Measurements from ENCODE around the gene CNFN. TPM values are rescaled to one million over a fixed set of nuclear protein-coding genes. Genes with fewer than 3 reads are reported as not detected.

The CNFN gene
- total RNA-seq, 2 donors from 2014 or later = not detected

DNA sequence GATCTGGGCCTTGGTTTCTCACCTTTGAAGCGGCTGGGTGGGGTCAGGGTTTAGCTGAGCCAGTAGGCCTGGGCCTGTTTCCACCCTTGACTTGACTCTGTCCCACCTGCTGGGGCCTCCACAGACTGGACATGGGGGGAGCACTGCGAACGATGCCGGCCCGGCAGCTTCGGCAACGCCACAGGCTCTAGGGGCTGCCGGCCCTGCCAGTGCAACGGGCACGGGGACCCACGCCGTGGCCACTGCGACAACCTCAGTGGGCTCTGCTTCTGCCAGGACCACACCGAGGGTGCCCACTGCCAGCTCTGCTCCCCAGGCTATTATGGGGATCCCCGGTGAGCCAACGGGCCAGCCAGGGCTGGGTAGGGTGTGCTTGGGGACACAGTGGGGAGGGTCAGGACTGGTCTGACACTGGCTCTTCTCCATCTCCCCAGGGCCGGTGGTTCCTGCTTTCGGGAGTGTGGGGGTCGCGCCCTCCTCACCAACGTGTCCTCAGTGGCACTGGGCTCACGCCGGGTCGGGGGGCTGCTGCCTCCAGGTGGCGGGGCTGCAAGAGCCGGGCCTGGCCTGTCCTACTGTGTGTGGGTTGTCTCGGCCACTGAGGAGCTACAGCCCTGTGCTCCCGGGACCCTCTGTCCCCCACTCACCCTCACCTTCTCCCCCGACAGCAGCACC lies 36.6 kb downstream of the CNFN start:
- 89 to 91% methylated on average over 10 to 26 of the region's 29 CpGs for WGBS, 2 donors
- H3K27me3 ChIP-seq = no peaks in the 10 kb centered on the region
- no peaks in the 10 kb centered on the region for H3K4me1 ChIP-seq
- DNase-seq = no peak
- intact Hi-C loops (cut with DNase I) = no loop called here
- ATAC-seq = no peak
- no peak overlapping the region for H3K4me3 ChIP-seq
- no peaks in the 10 kb centered on the region for H3K9me3 ChIP-seq
- no peaks in the 10 kb centered on the region for H3K36me3 ChIP-seq (replicated peaks in 1 of 2; ENCODE audit: insufficient read depth in 1 of 2, low read depth in 2 of 2)
- TF ChIP-seq, protein P1, sequence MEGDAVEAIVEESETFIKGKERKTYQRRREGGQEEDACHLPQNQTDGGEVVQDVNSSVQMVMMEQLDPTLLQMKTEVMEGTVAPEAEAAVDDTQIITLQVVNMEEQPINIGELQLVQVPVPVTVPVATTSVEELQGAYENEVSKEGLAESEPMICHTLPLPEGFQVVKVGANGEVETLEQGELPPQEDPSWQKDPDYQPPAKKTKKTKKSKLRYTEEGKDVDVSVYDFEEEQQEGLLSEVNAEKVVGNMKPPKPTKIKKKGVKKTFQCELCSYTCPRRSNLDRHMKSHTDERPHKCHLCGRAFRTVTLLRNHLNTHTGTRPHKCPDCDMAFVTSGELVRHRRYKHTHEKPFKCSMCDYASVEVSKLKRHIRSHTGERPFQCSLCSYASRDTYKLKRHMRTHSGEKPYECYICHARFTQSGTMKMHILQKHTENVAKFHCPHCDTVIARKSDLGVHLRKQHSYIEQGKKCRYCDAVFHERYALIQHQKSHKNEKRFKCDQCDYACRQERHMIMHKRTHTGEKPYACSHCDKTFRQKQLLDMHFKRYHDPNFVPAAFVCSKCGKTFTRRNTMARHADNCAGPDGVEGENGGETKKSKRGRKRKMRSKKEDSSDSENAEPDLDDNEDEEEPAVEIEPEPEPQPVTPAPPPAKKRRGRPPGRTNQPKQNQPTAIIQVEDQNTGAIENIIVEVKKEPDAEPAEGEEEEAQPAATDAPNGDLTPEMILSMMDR (IDR thresholded peaks at IDR 0.05) = no peak
- no peak overlapping the region for H3K27ac ChIP-seq

DNA sequence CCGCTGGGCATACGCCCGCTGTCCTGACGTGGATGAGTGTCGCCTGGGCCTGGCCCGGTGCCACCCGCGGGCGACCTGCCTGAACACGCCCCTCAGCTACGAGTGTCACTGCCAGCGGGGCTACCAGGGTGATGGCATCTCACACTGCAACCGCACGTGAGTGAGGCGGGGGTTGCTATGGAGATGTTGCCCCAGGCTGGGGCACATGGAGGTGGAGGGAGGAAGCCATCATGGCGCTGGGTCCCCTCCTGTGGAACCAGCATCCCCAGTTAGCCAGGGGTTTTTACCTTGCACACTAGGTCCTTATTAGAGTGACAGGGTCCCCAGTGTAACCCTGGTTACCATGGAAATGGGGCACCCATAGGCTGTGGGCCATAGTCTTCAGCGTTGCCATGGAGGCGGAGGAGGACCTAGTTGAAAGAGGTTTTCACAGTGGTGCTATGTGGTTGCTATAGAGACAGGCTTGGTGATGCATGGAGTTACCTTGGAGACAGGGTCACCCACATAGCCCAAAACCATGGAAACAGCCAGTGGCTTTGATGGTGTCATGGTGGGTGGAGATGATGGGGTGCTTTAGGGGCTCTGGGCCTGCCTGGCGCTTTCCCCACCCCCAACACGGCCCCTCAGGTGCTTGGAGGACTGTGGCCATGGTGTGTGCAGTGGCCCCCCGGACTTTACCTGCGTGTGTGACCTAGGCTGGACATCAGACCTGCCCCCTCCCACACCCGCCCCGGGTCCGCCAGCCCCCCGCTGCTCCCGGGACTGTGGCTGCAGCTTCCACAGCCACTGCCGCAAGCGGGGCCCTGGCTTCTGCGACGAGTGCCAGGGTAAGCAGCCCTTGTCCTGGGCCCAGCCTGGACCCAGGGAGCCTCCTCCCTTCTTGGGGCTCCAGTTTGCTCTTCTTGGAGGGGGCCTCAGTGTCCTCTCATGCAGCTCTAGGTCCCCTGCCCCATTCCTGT lies 37.5 kb downstream of the CNFN start:
- DNase-seq = no peak
- intact Hi-C loops (cut with DNase I) = no loop called here
- 87 to 91% methylated on average over 17 to 25 of the region's 31 CpGs for WGBS, 2 donors
- H3K27me3 ChIP-seq = no peaks in the 10 kb centered on the region
- H3K36me3 ChIP-seq (replicated peaks in 1 of 2; ENCODE audit: insufficient read depth in 1 of 2, low read depth in 2 of 2) = no peaks in the 10 kb centered on the region
- no peak overlapping the region for H3K27ac ChIP-seq
- no peak overlapping the region for H3K4me3 ChIP-seq
- TF ChIP-seq, protein P1 (IDR thresholded peaks at IDR 0.05) = no peak
- no peak for TF ChIP-seq POLR2A (IDR thresholded peaks at IDR 0.05)
- no peak for ATAC-seq
- no peaks in the 10 kb centered on the region for H3K9me3 ChIP-seq
- no peaks in the 10 kb centered on the region for H3K4me1 ChIP-seq

DNA sequence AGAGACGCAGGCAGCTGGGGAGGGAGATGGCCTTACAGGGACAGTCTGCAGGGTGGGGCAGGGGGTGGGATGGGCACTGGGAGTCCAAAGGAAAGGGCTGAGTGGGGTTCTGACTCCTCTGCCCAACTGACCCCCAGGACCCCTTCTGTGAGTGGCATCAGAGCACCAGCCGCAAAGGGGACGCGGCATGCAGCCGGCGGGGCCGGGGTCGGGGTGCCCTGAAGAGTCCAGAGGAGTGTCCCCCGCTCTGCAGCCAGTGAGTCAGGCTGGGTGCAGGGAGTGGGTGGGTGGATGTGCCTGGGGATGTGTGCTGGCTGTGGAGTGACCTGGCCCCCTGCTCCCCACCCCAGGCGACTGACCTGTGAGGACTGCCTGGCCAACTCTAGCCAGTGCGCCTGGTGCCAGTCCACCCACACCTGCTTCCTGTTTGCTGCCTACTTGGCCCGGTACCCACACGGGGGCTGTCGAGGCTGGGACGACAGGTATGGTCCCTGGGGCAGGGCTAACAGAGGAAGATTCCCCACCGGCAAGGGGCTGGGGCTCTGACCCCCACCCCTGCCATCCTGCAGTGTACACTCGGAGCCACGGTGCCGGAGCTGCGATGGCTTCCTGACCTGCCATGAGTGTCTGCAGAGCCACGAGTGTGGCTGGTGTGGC lies 38.9 kb downstream of the CNFN start:
- intact Hi-C loops (cut with DNase I) = no loop called here
- ATAC-seq = no peak
- Histone ChIP-seq H3K27ac (no peak overlapping the region), H3K36me3 (replicated peaks in 1 of 2; ENCODE audit: insufficient read depth in 1 of 2, low read depth in 2 of 2) (no peaks in the 10 kb centered on the region), H3K9me3 (no peaks in the 10 kb centered on the region), H3K4me3 (no peak overlapping the region), H3K27me3 (no peaks in the 10 kb centered on the region), H3K4me1 (no peaks in the 10 kb centered on the region)
- TF ChIP-seq, protein P1 (IDR thresholded peaks at IDR 0.05) = no peak
- no peak for TF ChIP-seq POLR2A (IDR thresholded peaks at IDR 0.05)
- no peak for DNase-seq
- WGBS, 2 donors = 80 to 88% methylated on average over 6 to 20 of the region's 21 CpGs

DNA sequence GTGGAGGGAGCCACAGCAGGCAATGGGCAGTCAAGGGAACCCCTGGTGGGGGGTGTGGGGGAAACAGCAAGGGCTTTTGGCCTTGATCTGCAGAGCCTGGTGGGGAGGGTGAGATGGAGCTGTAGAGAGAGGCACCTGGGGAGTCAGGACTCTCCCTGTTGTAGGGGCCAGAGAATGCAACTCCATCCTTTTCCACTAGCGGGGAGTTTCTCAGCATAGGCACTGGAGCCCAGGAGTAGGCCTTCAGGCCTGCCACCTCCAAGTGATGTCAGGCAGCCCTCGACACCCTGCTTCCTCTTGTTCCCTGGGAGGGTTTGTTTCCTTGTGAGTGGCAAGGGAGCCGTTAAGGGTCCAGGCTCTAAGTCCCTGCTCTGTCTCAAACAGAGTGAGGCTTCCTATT lies 39.7 kb downstream of the CNFN start:
- intact Hi-C loops (cut with DNase I) = no loop called here
- 94 to 100% methylated on average over 3 of the region's 3 CpGs for WGBS, 2 donors
- no peak for ATAC-seq
- no peak for DNase-seq
- no peak overlapping the region for H3K4me3 ChIP-seq
- no peaks in the 10 kb centered on the region for H3K27me3 ChIP-seq
- no peaks in the 10 kb centered on the region for H3K9me3 ChIP-seq
- H3K4me1 ChIP-seq = no peaks in the 10 kb centered on the region
- no peaks in the 10 kb centered on the region for H3K36me3 ChIP-seq (replicated peaks in 1 of 2; ENCODE audit: insufficient read depth in 1 of 2, low read depth in 2 of 2)
- no peak overlapping the region for H3K27ac ChIP-seq
- TF ChIP-seq POLR2A (IDR thresholded peaks at IDR 0.05) = no peak
- TF ChIP-seq, protein P1 (IDR thresholded peaks at IDR 0.05) = no peak
